ENCODE results near the gene CDKL4. TPM values are rescaled to one million over a fixed set of nuclear protein-coding genes. Genes with fewer than 3 reads are reported as not detected.

Gene CDKL4
- total RNA-seq, 1 donor from 2014 or later: 0.20 TPM

- Mint-ChIP-seq H3K4me3 (ENCODE audit: unreplicated experiment) (no peak overlapping the region), H3K27me3 (ENCODE audit: low read depth) (no peaks in the 10 kb centered on the region), H3K27ac (ENCODE audit: unreplicated experiment) (no peak overlapping the region), H3K36me3 (ENCODE audit: low read depth) (peaks cover 20% of the 10 kb centered on the region), H3K4me1 (ENCODE audit: low read depth) (no peaks in the 10 kb centered on the region), H3K9me3 (ENCODE audit: low read depth) (no peaks in the 10 kb centered on the region)
- no peak for TF ChIP-seq CTCF (IDR thresholded peaks at IDR 0.05)
- no peak for DNase-seq (ENCODE audit: low spot score)
Measured at GRCh38 chr2:39275016-39275415, 31.2 kb upstream of the CDKL4 start.

- DNase-seq (ENCODE audit: low spot score): no peak
- peaks cover 15% of the 10 kb centered on the region for H3K36me3 Mint-ChIP-seq (ENCODE audit: low read depth)
Measured at GRCh38 chr2:39269941-39270340, 26.2 kb upstream of the CDKL4 start.

GRCh38 chr2:39266916-39267434, 23.2 kb upstream of the CDKL4 start:
- H3K4me3 Mint-ChIP-seq (ENCODE audit: unreplicated experiment): no peak overlapping the region
- H3K27ac Mint-ChIP-seq (ENCODE audit: unreplicated experiment): no peak overlapping the region
- no peaks in the 10 kb centered on the region for H3K9me3 Mint-ChIP-seq (ENCODE audit: low read depth)
- no peak for TF ChIP-seq CTCF (IDR thresholded peaks at IDR 0.05)
- H3K36me3 Mint-ChIP-seq (ENCODE audit: low read depth): peaks cover 16% of the 10 kb centered on the region
- peaks cover 11% of the 10 kb centered on the region for H3K4me1 Mint-ChIP-seq (ENCODE audit: low read depth)
- H3K27me3 Mint-ChIP-seq (ENCODE audit: low read depth): no peaks in the 10 kb centered on the region
- no peak for DNase-seq (ENCODE audit: low spot score)

More at GRCh38 chr2:39269941-39270340, 26.2 kb upstream of the CDKL4 start:
- peaks cover 11% of the 10 kb centered on the region for H3K4me1 Mint-ChIP-seq (ENCODE audit: low read depth)
- no peaks in the 10 kb centered on the region for H3K9me3 Mint-ChIP-seq (ENCODE audit: low read depth)
- no peak for TF ChIP-seq CTCF (IDR thresholded peaks at IDR 0.05)
- H3K27ac Mint-ChIP-seq (ENCODE audit: unreplicated experiment): no peak overlapping the region
- H3K4me3 Mint-ChIP-seq (ENCODE audit: unreplicated experiment): no peak overlapping the region
- no peaks in the 10 kb centered on the region for H3K27me3 Mint-ChIP-seq (ENCODE audit: low read depth)

GRCh38 chr2:39266139-39266805, 22.5 kb upstream of the CDKL4 start:
- no peaks in the 10 kb centered on the region for H3K27me3 Mint-ChIP-seq (ENCODE audit: low read depth)
- H3K4me3 Mint-ChIP-seq (ENCODE audit: unreplicated experiment): no peak overlapping the region
- DNase-seq (ENCODE audit: low spot score): no peak
- H3K27ac Mint-ChIP-seq (ENCODE audit: unreplicated experiment): peak overlapping the region; percentile 77
- TF ChIP-seq CTCF (IDR thresholded peaks at IDR 0.05): no peak
- H3K36me3 Mint-ChIP-seq (ENCODE audit: low read depth): peaks cover 16% of the 10 kb centered on the region
- H3K9me3 Mint-ChIP-seq (ENCODE audit: low read depth): no peaks in the 10 kb centered on the region
- peaks cover 11% of the 10 kb centered on the region for H3K4me1 Mint-ChIP-seq (ENCODE audit: low read depth)

GRCh38 chr2:39265315-39265714, 21.5 kb upstream of the CDKL4 start:
- peaks cover 11% of the 10 kb centered on the region for H3K4me1 Mint-ChIP-seq (ENCODE audit: low read depth)
- no peaks in the 10 kb centered on the region for H3K27me3 Mint-ChIP-seq (ENCODE audit: low read depth)
- H3K9me3 Mint-ChIP-seq (ENCODE audit: low read depth): no peaks in the 10 kb centered on the region
- peaks cover 17% of the 10 kb centered on the region for H3K36me3 Mint-ChIP-seq (ENCODE audit: low read depth)
- no peak for TF ChIP-seq CTCF (IDR thresholded peaks at IDR 0.05)
- no peak overlapping the region for H3K4me3 Mint-ChIP-seq (ENCODE audit: unreplicated experiment)
- H3K27ac Mint-ChIP-seq (ENCODE audit: unreplicated experiment): no peak overlapping the region
- DNase-seq (ENCODE audit: low spot score): no peak
